Kidney (tissue), 14 donors: Measurements from ENCODE around the gene ADAMTSL3. TPM values are rescaled to one million over a fixed set of nuclear protein-coding genes. Genes with fewer than 3 reads are reported as not detected.
A peak's percentile ranks its signal among the peaks of the same experiment; 100 is the strongest.
"Not testable (repeated sequence)": the region's sequence is repeated elsewhere in the genome, so short reads cannot be mapped to it uniquely, and the experiment has no call there.

Experiments
- DNase-seq, 5 donors: peaks; one replicate each; pipeline ENCODE4 v3.0.0-alpha.2; 2013 to 2020
- FAIRE-seq: peaks from 2 replicates; lab custom pipeline; 2012; peaks lifted over from hg19 to GRCh38; lab: Jason Lieb, UNC
- H3K27ac ChIP-seq, 2 donors: one replicate each; pipeline ENCODE4 v1.7.0; 2013; ENCODE audit warnings: low read depth in 2 of 2, low read length in 2 of 2, inconsistent platforms in 1 of 2
- H3K27me3 ChIP-seq: one replicate; pipeline ENCODE4 v1.7.1; 2013; ENCODE audit warnings: low read length, inconsistent platforms; ENCODE audit not compliant: control insufficient read depth, insufficient read depth
- H3K36me3 ChIP-seq, 3 donors: one replicate each; pipeline versions ENCODE4 v1.7.0 to v1.7.1; 2013; ENCODE audit warnings: low read length in 3 of 3, control low read depth in 1 of 3, inconsistent platforms in 1 of 3; ENCODE audit not compliant: insufficient read depth in 3 of 3, control insufficient read depth in 2 of 3
- H3K4me1 ChIP-seq, 3 donors: one replicate each; pipeline versions ENCODE4 v1.7.0 to v1.7.1; 2013; ENCODE audit warnings: low read length in 3 of 3, inconsistent platforms in 1 of 3, low read depth in 1 of 3; ENCODE audit not compliant: control insufficient read depth in 2 of 3, insufficient read depth in 2 of 3
- H3K4me3 ChIP-seq, 3 donors: one replicate each; pipeline versions ENCODE4 v1.7.0 to v1.8.1; 2013; ENCODE audit warnings: low read length in 3 of 3, control low read depth in 1 of 3, inconsistent platforms in 1 of 3
- H3K9ac ChIP-seq, 3 donors: one replicate each; pipeline versions ENCODE4 v1.7.0 to v1.7.1; 2013; ENCODE audit warnings: low read length in 3 of 3, control low read depth in 1 of 3, inconsistent platforms in 1 of 3
- H3K9me3 ChIP-seq, 3 donors: one replicate each; pipeline versions ENCODE4 v1.7.0 to v1.7.1; 2013; ENCODE audit warnings: low read length in 3 of 3, control low read depth in 1 of 3, inconsistent platforms in 1 of 3; ENCODE audit not compliant: control insufficient read depth in 2 of 3, insufficient read depth in 1 of 3
- intact Hi-C: fragments of 100-400 bp; cut with DNase I; formaldehyde crosslinking; loops from one replicate; pipeline ENCODE4 v1.11.1; 2022
- polyA plus RNA-seq: library from polyadenylated mRNA; stranded (reverse); fragments of 350-450 nt; fragmentation: Illumina TruSeq; extraction: RNeasy Lipid Tissue Mini Kit (QIAGEN cat#74804); gene quantifications from one replicate; pipeline ENCODE4 v1.2.3, GENCODE V29; 2014; ENCODE audit warnings: low read depth, low replicate concordance; ENCODE audit not compliant: insufficient read depth
- total RNA-seq: library from RNA; stranded (reverse); fragmentation: NEBNext Ultra II Directional; extraction: Animal tissue kit (Norgen Biotek cat#: 25700); gene quantifications from one replicate; pipeline ENCODE4 v1.2.1, GENCODE V29; 2021
- TF ChIP-seq, protein P1 (sequence below): IDR thresholded peaks from 3 replicates; pipeline ENCODE4 v1.5.1; 2012; ENCODE audit warnings: mild to moderate bottlenecking, moderate library complexity, borderline replicate concordance; ENCODE audit not compliant: insufficient read depth; ENCODE audit errors: extremely low read depth
- donor health status: control.
- donor health status: control.
- donor health status: control.
- donor health status: control.
- donor health status: control.
- donor health status: DM: yes; HTN: yes; CAD: no.
- donor health status: Normal renal cell carcinoma (clear cell type).

ADAMTSL3 gene
- total and polyA plus RNA-seq, 2 donors from 2014 or later = 1.6 to 23.4 TPM

DNA sequence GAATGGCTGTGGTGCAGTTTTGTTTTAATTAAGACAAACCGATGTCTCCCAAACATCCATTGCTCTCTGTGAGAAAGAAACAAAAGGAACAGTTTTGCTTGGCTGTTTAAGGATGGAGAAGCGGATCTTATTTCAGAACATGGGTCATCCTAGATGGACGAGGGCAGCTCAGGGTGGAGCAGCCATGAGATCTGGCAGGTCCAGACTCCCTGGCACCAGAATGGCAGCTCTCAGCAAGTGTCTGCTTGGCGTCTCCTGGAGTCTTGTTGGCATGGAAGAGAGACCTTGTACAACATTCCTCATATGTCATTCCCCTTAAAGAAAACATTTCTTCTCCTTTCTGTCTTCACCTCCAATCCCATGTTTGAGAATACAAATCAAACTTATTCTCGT is 93.8 kb downstream of the ADAMTSL3 start:
- peak overlapping the region in 1 of 3 donors; percentile 17 for H3K4me3 ChIP-seq
- no peaks in the 10 kb centered on the region for H3K27me3 ChIP-seq
- H3K27ac ChIP-seq = no peak overlapping the region
- no peaks in the 10 kb centered on the region for H3K9me3 ChIP-seq
- intact Hi-C loops = no loop called here
- no peak for FAIRE-seq
- TF ChIP-seq, protein P1, sequence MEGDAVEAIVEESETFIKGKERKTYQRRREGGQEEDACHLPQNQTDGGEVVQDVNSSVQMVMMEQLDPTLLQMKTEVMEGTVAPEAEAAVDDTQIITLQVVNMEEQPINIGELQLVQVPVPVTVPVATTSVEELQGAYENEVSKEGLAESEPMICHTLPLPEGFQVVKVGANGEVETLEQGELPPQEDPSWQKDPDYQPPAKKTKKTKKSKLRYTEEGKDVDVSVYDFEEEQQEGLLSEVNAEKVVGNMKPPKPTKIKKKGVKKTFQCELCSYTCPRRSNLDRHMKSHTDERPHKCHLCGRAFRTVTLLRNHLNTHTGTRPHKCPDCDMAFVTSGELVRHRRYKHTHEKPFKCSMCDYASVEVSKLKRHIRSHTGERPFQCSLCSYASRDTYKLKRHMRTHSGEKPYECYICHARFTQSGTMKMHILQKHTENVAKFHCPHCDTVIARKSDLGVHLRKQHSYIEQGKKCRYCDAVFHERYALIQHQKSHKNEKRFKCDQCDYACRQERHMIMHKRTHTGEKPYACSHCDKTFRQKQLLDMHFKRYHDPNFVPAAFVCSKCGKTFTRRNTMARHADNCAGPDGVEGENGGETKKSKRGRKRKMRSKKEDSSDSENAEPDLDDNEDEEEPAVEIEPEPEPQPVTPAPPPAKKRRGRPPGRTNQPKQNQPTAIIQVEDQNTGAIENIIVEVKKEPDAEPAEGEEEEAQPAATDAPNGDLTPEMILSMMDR = no peak
- DNase-seq = no peak
- H3K4me1 ChIP-seq = no peaks in the 10 kb centered on the region
- H3K36me3 ChIP-seq = no peaks in the 10 kb centered on the region
- H3K9ac ChIP-seq = no peak overlapping the region

DNA sequence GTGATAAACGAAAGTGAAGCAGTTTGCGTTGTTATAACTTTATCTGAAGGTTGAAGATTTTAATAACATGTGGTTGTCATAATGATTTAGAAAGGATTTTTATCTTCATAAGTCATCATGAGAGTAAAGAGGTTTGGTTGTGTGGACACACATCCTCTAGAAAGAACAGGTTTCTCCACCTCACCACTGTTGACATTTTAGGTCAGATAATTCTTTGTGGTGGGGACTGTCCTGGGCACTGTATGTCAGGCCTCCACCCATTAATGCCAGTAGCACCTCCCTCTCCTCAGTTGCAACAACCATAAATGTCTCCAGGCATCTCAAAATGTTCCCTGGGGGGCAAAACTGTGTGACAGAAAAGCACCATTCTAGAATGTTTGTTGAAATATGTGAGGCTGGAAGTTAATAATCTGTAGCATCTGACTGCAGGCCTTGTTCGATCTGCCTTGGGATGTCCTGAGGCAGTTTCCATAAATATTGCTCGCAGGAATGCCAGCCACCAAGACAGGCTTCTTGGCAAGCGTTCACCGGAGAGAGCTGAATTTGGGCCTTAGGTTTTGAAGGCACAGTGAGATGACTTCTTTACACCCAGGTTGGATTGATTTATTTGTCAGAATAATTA is 100.1 kb downstream of the ADAMTSL3 start:
- no peaks in the 10 kb centered on the region for H3K9me3 ChIP-seq
- H3K27ac ChIP-seq = no peak overlapping the region
- TF ChIP-seq, protein P1 = no peak
- DNase-seq = no peak
- FAIRE-seq = no peak
- intact Hi-C loops = no loop called here
- H3K9ac ChIP-seq = no peak overlapping the region
- no peaks in the 10 kb centered on the region for H3K4me1 ChIP-seq
- H3K4me3 ChIP-seq = no peak overlapping the region
- H3K36me3 ChIP-seq = no peaks in the 10 kb centered on the region
- H3K27me3 ChIP-seq = no peaks in the 10 kb centered on the region

DNA sequence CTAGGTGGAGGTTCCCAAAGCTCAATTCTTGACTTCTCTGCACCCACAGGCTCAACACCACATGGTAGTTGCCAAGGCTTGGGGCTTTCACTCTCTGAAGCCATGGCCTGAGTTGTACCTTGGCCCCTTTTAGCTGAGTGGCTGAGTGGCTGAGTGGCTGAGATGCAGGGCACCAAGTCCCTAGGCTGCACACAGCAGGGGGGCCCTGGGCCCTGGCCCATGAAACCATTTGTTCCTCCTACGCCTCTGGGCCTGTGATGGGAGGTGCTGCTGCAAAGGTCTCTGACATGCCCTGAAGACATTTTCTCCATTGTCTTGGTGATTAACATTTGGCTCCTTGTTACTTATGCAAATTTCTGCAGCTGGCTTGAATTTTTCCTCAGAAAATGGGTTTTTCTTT is 103.4 kb downstream of the ADAMTSL3 start:
- DNase-seq, H3K27ac ChIP-seq, H3K9ac ChIP-seq, intact Hi-C loops, FAIRE-seq, H3K4me1 ChIP-seq, H3K9me3 ChIP-seq, H3K27me3 ChIP-seq, H3K4me3 ChIP-seq, H3K36me3 ChIP-seq: not testable (repeated sequence)

DNA sequence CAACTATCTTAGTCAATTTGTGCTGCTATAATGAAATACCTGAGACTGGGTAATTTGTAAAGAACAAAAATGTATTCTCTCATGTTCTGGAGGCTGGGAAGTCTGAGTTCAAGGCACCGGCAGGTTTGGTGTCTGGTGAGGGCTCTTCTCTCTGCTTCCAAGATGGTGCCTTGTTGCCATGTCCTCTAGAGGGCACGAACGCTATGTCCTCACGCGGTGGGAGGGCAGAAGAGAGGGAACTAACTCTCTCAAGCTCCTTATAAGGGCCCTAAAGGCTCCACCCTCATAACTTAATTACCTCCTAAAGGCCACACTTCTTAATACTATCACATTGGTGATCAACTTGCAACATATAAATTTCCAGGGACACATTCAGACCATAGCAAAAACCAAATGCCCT is 108.4 kb downstream of the ADAMTSL3 start:
- Histone ChIP-seq H3K27me3 (no peaks in the 10 kb centered on the region), H3K9me3 (no peaks in the 10 kb centered on the region), H3K4me3 (no peak overlapping the region), H3K36me3 (no peaks in the 10 kb centered on the region), H3K27ac (no peak overlapping the region), H3K4me1 (no peaks in the 10 kb centered on the region), H3K9ac (no peak overlapping the region)
- no peak for DNase-seq
- intact Hi-C loops = no loop called here
- no peak for FAIRE-seq
- TF ChIP-seq, protein P1 = no peak
